DND-41 (cell line): ENCODE results near the gene CTIF.

Experiments
- ATAC-seq: fragments of 200-7000 bp; cut with Tn5 transposase; 3 replicates; pipeline ENCODE4 v1.9.1; 2021; ENCODE audit warnings: low read depth; ENCODE audit not compliant: insufficient read depth
- DNase-seq: peaks from one replicate; pipeline ENCODE4 v3.0.0-alpha.2; 2020
- H2AFZ ChIP-seq: 2 replicates; pipeline ENCODE4 v1.6.0; 2012; ENCODE audit warnings: low read depth, low read length
- H3K27ac ChIP-seq: 2 replicates; pipeline ENCODE4 v1.5.1; 2012; ENCODE audit warnings: low read length, inconsistent platforms
- H3K27me3 ChIP-seq: fragments of 200-600 bp; sonication (generic); 2 replicates; pipeline ENCODE4 v1.6.0; 2012; ENCODE audit warnings: low read length, mild to moderate bottlenecking, inconsistent platforms; ENCODE audit not compliant: insufficient read depth, poor library complexity
- H3K36me3 ChIP-seq: 2 replicates; pipeline ENCODE4 v1.5.1; 2012; ENCODE audit warnings: low read length, inconsistent platforms; ENCODE audit not compliant: insufficient read depth
- H3K4me1 ChIP-seq: 2 replicates; pipeline ENCODE4 v1.5.1; 2012; ENCODE audit warnings: mild to moderate bottlenecking, low read length; ENCODE audit not compliant: insufficient read depth
- H3K4me2 ChIP-seq: 2 replicates; pipeline ENCODE4 v1.6.0; 2012; ENCODE audit warnings: mild to moderate bottlenecking, moderate library complexity, low read length, inconsistent platforms; ENCODE audit not compliant: insufficient read depth
- H3K4me3 ChIP-seq, 2 experiments: fragments of 200-600 bp in 1 of 2; shearing (Covaris generic) in 1 of 2; 2 replicates each; pipeline ENCODE4 v1.5.1; 2012 to 2016; ENCODE audit warnings: inconsistent platforms in 2 of 2, low read length in 2 of 2, mild to moderate bottlenecking in 2 of 2, low read depth in 1 of 2, moderate library complexity in 1 of 2
- H3K79me2 ChIP-seq: 2 replicates; pipeline ENCODE4 v1.6.0; 2012; ENCODE audit warnings: low read length, inconsistent platforms; ENCODE audit not compliant: insufficient read depth
- H3K9ac ChIP-seq: 2 replicates; pipeline ENCODE4 v1.6.0; 2012; ENCODE audit warnings: low read depth, mild to moderate bottlenecking, inconsistent platforms, low read length, moderate library complexity
- H3K9me3 ChIP-seq: 2 replicates; pipeline ENCODE4 v1.5.1; 2012; ENCODE audit warnings: low read length, moderate library complexity, mild to moderate bottlenecking, inconsistent platforms; ENCODE audit not compliant: insufficient read depth, severe bottlenecking
- H4K20me1 ChIP-seq: 2 replicates; pipeline ENCODE4 v1.6.0; 2012; ENCODE audit warnings: low read length; ENCODE audit not compliant: insufficient read depth
- CTCF ChIP-seq: IDR thresholded peaks from 2 replicates; pipeline ENCODE4 v1.5.1; 2012; ENCODE audit warnings: borderline replicate concordance, low read length, moderate library complexity, mild to moderate bottlenecking; ENCODE audit not compliant: poor library complexity, severe bottlenecking; ENCODE audit errors: extremely low read depth
- EZH2 ChIP-seq: IDR thresholded peaks from 3 replicates; pipeline ENCODE4 v1.6.1; 2012; ENCODE audit warnings: borderline replicate concordance, low read depth, mild to moderate bottlenecking, moderate library complexity, low read length, inconsistent platforms; ENCODE audit not compliant: severe bottlenecking

The CTIF gene

GRCh38 chr18:48857023-48857694 lies 318.3 kb downstream of the CTIF start:
- Histone ChIP-seq H2AFZ (no peak overlapping the region), H3K4me1 (no peaks in the 10 kb centered on the region), H3K9ac (no peak overlapping the region), H3K9me3 (no peaks in the 10 kb centered on the region), H3K27me3 (no peaks in the 10 kb centered on the region), H3K36me3 (no peaks in the 10 kb centered on the region), H4K20me1 (no peaks in the 10 kb centered on the region), H3K27ac (no peak overlapping the region), H3K4me3 (no peak overlapping the region), H3K4me2 (no peak overlapping the region), H3K79me2 (no peaks in the 10 kb centered on the region)
- no peak for TF ChIP-seq CTCF
- no peak for TF ChIP-seq EZH2
- DNase-seq = no peak
- no peak for ATAC-seq

DNA sequence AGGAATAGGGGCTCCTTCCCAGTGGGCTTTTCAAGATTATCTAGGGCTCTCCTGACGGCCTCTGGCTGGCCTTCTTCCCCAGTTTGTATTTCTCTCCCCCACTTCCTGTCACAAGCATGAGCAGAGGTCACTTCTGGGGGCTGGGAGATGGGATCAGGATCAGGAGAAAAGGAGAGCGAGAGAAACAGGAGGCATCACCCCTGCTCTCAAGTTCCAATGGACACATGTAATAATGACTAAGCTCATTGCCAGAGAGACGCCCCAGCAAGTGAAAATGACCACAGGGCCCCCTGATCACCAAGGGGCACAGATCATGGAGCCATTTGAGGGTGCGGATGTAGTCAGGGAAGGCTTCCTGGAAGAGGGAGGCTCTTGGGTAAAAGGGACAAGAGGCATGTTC lies 319.8 kb downstream of the CTIF start:
- Histone ChIP-seq H3K27me3 (no peaks in the 10 kb centered on the region), H3K4me2 (no peak overlapping the region), H3K27ac (no peak overlapping the region), H2AFZ (no peak overlapping the region), H3K9ac (no peak overlapping the region), H4K20me1 (no peaks in the 10 kb centered on the region), H3K79me2 (no peaks in the 10 kb centered on the region), H3K36me3 (no peaks in the 10 kb centered on the region), H3K4me3 (no peak overlapping the region), H3K4me1 (no peaks in the 10 kb centered on the region), H3K9me3 (no peaks in the 10 kb centered on the region)
- no peak for ATAC-seq
- TF ChIP-seq EZH2 = no peak
- TF ChIP-seq CTCF = no peak
- DNase-seq = no peak

DNA sequence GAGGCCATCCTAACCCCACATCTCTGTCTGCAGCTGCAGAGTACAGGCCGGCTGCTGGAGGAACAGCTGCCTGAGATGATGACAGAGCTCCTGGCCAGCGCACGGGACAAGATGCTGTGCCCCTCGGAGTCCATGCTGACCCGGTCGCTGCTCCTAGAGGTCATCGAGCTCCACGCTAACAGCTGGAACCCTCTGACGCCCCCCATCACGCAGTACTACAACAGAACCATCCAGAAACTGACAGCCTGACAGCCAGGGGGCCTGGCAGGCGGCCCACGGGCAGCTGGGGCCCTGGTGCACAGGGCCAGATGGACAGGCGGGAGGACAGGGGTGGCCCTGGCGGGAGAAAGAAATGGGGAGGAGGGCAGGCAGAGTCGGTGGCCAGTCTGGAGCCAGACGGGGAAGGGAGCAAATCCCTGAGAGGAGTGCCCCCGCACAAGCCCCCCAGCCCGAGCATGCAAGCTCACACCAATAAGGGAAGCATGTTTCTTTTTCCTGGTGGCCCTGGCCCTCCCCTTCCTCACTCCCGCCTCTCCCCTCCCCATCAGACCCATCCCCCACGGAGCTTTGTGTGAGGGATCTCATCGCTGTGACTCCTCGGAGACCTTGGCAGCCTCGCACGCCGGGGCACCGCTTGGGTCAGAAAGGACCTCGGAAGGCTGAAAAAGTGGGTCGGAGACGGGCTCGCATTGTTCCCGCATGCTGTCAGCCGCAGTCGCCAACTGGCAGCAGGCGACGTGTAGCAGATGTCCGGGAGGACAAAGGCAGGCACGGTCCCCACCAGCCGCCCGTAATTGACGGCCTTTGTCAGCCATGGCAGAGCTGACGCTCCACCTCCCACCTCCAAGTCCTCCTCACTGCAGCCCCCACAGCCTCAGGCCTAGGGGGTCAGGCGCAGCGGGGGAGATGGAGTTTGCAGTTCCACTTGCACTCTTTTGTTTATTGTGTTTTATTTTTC lies 320.8 kb downstream of the CTIF start:
- ATAC-seq (no peak), DNase-seq (no peak)
- Histone ChIP-seq H3K9me3 (no peaks in the 10 kb centered on the region), H3K36me3 (no peaks in the 10 kb centered on the region), H3K9ac (no peak overlapping the region), H3K79me2 (no peaks in the 10 kb centered on the region), H4K20me1 (no peaks in the 10 kb centered on the region), H3K4me3 (no peak overlapping the region), H3K4me2 (no peak overlapping the region), H2AFZ (no peak overlapping the region), H3K4me1 (no peaks in the 10 kb centered on the region), H3K27ac (no peak overlapping the region), H3K27me3 (no peaks in the 10 kb centered on the region)
- TF ChIP-seq EZH2 (no peak), CTCF (no peak)
